Uterus (tissue), 4 donors: ENCODE results near the gene CLSTN1. TPM values are rescaled to one million over a fixed set of nuclear protein-coding genes. Genes with fewer than 3 reads are reported as not detected.
"Not testable (repeated sequence)": the region's sequence is repeated elsewhere in the genome, so short reads cannot be mapped to it uniquely, and the experiment has no call there.

Source experiments
- DNase-seq, 2 donors: peaks; one replicate each; pipeline ENCODE4 v3.0.0-alpha.2; 2019 to 2020
- H3K27ac ChIP-seq, 2 donors: fragments of 200-600 bp; sonication (generic); 1 replicate in 1 of 2; 2 replicates in 1 of 2; pipeline ENCODE4 v1.5.1; 2016 to 2018
- H3K27me3 ChIP-seq, 2 donors: fragments of 200-600 bp; sonication (generic); one replicate each; pipeline ENCODE4 v1.5.1; 2018 to 2019; ENCODE audit warnings: control low read depth in 1 of 2
- H3K36me3 ChIP-seq, 2 donors: fragments of 200-600 bp; sonication (generic); one replicate each; pipeline ENCODE4 v1.5.1; 2019; ENCODE audit warnings: control low read depth in 1 of 2
- H3K4me1 ChIP-seq, 2 donors: fragments of 200-600 bp; sonication (generic); one replicate each; pipeline ENCODE4 v1.5.1; 2018 to 2019; ENCODE audit warnings: control low read depth in 1 of 2
- H3K4me3 ChIP-seq, 2 donors: fragments of 200-600 bp; sonication (generic); 1 replicate in 1 of 2; 2 replicates in 1 of 2; pipeline ENCODE4 v1.5.1; 2018 to 2019; ENCODE audit warnings: mild to moderate bottlenecking in 1 of 2
- H3K9me3 ChIP-seq, 2 donors: fragments of 200-600 bp; sonication (generic); one replicate each; pipeline ENCODE4 v1.5.1; 2019; ENCODE audit warnings: control low read depth in 1 of 2
- POLR2A ChIP-seq, 2 donors: fragments of 450-650 bp; IDR thresholded peaks; one replicate each; pipeline ENCODE4 v1.6.1; 2016; ENCODE audit warnings: antibody characterized with exemption in 2 of 2, mild to moderate bottlenecking in 1 of 2, moderate library complexity in 1 of 2
- intact Hi-C: fragments of 100-400 bp; cut with DNase I; formaldehyde crosslinking; loops from one replicate; pipeline ENCODE4 v1.15.1; 2023; ENCODE audit warnings: low total_unique reads
- total RNA-seq, 4 donors: library from RNA; depleted of rRNA in 3 of 4; stranded (reverse); fragments of >200 nt in 3 of 4; gene quantifications; one replicate each; pipeline versions ENCODE4 v1.1.0 to v1.2.4, GENCODE V29; 2014 to 2023
- TF ChIP-seq, protein P1 (sequence below), 4 experiments: fragments of 200-600 bp in 2 of 4; fragments of 450-650 bp in 2 of 4; sonication (generic) in 2 of 4; IDR thresholded peaks; one replicate each; pipeline ENCODE4 v1.5.1; 2016 to 2019; ENCODE audit warnings: antibody characterized with exemption in 4 of 4, mild to moderate bottlenecking in 2 of 4, moderate library complexity in 1 of 4
- donor health status: DM: yes; HTN: yes; CAD: no.

The CLSTN1 gene
- total RNA-seq, 4 donors from 2014 or later, result 46.8 to 184 (median 94.0) TPM

DNA sequence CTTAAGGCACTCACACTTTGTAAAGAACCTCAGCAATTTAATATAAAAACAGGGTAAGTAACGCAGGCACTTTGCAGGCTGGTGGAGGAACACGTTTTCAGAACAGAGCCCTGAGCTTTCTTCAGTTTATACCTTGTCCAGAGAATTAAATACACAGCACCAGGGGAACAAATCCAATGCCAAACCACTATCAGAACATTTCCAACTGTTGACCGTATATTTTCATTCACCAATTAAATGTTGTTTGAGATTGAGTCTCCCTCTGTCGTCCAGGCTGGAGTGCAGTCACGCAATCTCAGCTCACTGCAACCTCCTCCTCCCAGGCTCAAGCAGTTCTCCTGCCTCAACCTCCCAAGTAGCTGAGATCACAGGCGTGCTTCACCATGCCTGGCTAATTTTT is 29.7 kb downstream of the CLSTN1 start:
- no peaks in the 10 kb centered on the region for H3K27me3 ChIP-seq
- TF ChIP-seq POLR2A (IDR thresholded peaks at IDR 0.05), result no peak
- TF ChIP-seq, protein P1, sequence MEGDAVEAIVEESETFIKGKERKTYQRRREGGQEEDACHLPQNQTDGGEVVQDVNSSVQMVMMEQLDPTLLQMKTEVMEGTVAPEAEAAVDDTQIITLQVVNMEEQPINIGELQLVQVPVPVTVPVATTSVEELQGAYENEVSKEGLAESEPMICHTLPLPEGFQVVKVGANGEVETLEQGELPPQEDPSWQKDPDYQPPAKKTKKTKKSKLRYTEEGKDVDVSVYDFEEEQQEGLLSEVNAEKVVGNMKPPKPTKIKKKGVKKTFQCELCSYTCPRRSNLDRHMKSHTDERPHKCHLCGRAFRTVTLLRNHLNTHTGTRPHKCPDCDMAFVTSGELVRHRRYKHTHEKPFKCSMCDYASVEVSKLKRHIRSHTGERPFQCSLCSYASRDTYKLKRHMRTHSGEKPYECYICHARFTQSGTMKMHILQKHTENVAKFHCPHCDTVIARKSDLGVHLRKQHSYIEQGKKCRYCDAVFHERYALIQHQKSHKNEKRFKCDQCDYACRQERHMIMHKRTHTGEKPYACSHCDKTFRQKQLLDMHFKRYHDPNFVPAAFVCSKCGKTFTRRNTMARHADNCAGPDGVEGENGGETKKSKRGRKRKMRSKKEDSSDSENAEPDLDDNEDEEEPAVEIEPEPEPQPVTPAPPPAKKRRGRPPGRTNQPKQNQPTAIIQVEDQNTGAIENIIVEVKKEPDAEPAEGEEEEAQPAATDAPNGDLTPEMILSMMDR (IDR thresholded peaks at IDR 0.05), result no peak
- H3K27ac ChIP-seq, result no peak overlapping the region
- no peak for DNase-seq
- H3K9me3 ChIP-seq, result no peaks in the 10 kb centered on the region
- no peak overlapping the region for H3K4me3 ChIP-seq
- peaks cover 0 to 4% of the 10 kb centered on the region in 2 donors for H3K4me1 ChIP-seq
- H3K36me3 ChIP-seq, result no peaks in the 10 kb centered on the region
- intact Hi-C loops, result no loop called here

DNA sequence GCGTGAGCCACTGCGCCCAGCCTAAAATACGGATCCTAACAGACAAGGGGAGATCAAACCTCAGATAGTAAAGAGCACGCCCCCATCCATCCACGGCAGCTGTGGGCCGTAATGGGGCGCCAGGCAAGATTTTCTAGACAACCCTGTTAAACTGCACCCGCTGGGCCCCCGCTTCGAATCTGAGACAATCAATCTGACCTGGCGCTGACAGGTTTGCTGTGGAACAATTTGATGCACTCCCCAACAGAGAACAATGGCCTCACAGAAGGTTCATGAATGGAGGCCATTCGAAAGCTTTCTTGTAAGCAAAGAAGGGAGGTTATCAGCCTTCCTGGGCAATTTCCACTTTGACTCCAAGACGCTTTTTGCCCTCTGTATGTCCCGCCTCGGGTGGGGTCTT is 30.5 kb downstream of the CLSTN1 start:
- H3K36me3 ChIP-seq, result no peaks in the 10 kb centered on the region
- DNase-seq, result no peak
- TF ChIP-seq POLR2A (IDR thresholded peaks at IDR 0.05), result no peak
- TF ChIP-seq, protein P1 (IDR thresholded peaks at IDR 0.05), result no peak
- no peak overlapping the region for H3K4me3 ChIP-seq
- intact Hi-C loops, result no loop called here
- no peaks in the 10 kb centered on the region for H3K9me3 ChIP-seq
- peaks cover 0 to 4% of the 10 kb centered on the region in 2 donors for H3K4me1 ChIP-seq
- H3K27me3 ChIP-seq, result no peaks in the 10 kb centered on the region
- no peak overlapping the region for H3K27ac ChIP-seq

DNA sequence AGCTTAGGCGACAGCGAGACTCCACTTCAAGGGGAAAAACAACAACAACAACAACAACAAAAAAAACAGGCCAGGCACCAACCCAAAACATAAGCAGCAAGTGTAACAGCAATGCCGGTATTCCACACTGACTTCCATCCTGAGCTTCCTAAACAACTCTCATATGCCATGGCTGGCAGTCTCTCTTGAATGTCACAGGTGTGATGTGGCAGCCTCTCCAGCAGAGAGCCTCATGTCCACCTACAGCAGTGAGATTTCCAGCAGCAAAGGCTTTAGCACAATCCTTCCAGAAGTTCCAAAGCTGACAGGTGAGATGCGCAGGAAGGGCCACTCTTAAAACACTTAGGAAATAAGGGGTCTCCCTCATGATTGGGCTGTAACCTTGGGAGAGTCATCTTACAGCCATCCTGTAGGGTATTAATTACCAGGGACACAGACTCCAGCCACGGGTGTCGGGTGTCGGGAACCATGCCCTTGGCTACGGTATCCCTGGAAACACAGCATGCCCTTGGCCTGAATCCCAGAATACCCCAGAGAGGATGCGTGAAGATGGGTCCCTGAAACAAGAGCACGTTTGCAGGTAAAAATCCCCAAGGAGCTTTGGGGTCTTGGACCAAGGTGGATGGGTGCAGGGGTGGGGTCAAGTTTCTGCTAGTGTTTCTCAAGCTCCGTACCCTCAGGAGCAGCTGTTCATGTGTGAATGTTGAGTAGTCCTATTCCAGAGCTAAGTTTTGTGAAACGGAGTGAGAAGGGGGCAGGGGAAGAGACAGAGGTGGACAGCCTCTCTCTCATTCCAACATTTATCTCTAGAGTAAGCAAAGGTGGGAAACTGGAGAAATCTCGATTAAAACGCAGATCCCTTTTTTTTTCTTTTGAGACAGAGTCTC is 31.4 kb downstream of the CLSTN1 start:
- intact Hi-C loops, result no loop called here
- H3K4me1 ChIP-seq, result peaks cover 0 to 4% of the 10 kb centered on the region in 2 donors
- TF ChIP-seq, protein P1 (IDR thresholded peaks at IDR 0.05), result no peak
- TF ChIP-seq POLR2A (IDR thresholded peaks at IDR 0.05), result no peak

DNA sequence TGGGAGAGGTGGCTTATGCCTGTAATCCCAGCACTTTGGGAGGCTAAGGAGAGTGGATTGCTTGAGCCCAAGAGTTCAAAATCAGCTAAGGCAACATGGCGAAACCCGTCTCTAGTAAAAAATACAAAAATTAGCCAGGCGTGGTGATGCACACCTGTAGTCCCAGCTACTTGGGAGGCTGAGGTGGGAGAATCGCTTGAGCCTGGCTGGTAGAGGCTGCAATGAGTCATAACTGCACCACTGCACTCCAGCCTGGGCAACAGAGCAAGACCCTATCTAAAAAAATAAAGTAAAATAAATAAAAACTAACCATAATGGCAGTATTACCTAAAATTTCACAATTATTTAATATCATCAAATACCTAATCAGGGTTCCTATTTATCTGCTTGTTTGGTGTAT is 34.1 kb downstream of the CLSTN1 start:
- H3K27ac ChIP-seq, H3K4me3 ChIP-seq, intact Hi-C loops, H3K27me3 ChIP-seq, H3K9me3 ChIP-seq, DNase-seq, H3K36me3 ChIP-seq, H3K4me1 ChIP-seq: not testable (repeated sequence)

More for the DNA sequence above, 31.4 kb downstream of the CLSTN1 start:
- no peak for DNase-seq
- Histone ChIP-seq H3K4me3 (no peak overlapping the region), H3K9me3 (no peaks in the 10 kb centered on the region), H3K27ac (no peak overlapping the region), H3K27me3 (no peaks in the 10 kb centered on the region), H3K36me3 (no peaks in the 10 kb centered on the region)

DNA sequence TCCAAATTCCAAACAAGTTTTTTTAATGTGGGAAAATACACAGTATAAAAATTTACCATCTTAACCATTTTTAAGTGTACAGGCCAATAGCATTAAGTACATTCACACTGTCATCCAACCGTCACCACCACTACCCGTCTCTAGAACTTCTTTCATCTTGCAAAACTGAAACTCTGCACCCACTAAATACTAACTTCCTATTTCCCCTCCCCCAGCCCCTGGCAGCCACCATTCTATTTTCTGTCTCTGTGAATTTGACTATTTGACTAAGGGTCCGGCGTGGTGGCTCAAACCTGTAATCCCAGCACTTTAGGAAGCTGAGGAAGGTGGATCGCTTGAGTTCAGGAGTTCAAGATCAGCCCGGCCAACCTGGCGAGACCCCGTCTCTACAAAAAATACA is 36.1 kb downstream of the CLSTN1 start:
- H3K4me1 ChIP-seq, result no peaks in the 10 kb centered on the region
- intact Hi-C loops, result no loop called here
- no peaks in the 10 kb centered on the region for H3K27me3 ChIP-seq
- H3K36me3 ChIP-seq, result no peaks in the 10 kb centered on the region
- H3K27ac ChIP-seq, result no peak overlapping the region
- no peak for TF ChIP-seq POLR2A (IDR thresholded peaks at IDR 0.05)
- no peaks in the 10 kb centered on the region for H3K9me3 ChIP-seq
- no peak overlapping the region for H3K4me3 ChIP-seq
- DNase-seq, result no peak

DNA sequence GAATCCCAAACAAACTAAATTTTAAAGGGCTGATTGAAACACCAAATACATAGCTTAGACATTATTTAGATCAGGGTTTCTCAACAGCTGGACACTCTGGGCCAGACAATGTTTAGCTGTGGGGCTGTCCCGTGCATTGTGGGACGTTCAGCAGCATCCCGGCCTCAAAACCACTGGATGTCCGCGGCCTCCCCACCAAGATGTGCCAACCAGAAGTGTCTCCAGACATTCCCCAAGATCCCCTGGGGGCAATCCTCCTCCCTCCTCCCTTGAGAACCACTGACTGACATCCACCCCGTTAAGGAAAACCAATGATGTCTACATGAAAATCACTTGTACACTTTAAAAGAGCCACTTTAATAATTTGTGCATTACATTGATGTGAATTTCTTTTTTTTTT is 38.4 kb downstream of the CLSTN1 start:
- TF ChIP-seq POLR2A (IDR thresholded peaks at IDR 0.05), result no peak
- TF ChIP-seq, protein P1 (IDR thresholded peaks at IDR 0.05), result no peak
- Histone ChIP-seq H3K9me3 (no peaks in the 10 kb centered on the region), H3K27me3 (no peaks in the 10 kb centered on the region), H3K4me3 (no peak overlapping the region), H3K4me1 (no peaks in the 10 kb centered on the region), H3K27ac (no peak overlapping the region), H3K36me3 (no peaks in the 10 kb centered on the region)
- DNase-seq, result no peak
- intact Hi-C loops, result no loop called here
